ENCODE data around the gene PRAMEF17. TPM values are rescaled to one million over a fixed set of nuclear protein-coding genes. Genes with fewer than 3 reads are reported as not detected.
"Not testable (repeated sequence)": the region's sequence is repeated elsewhere in the genome, so short reads cannot be mapped to it uniquely, and the experiment has no call there.

Gene PRAMEF17
- not detected for total RNA-seq

- not testable (repeated sequence) for H3K9me3 ChIP-seq (ENCODE audit: low read depth, low read length); H3K4me1 ChIP-seq (ENCODE audit: insufficient read depth, low read length); H3K4me3 ChIP-seq (ENCODE audit: low read length); H3K27me3 ChIP-seq (ENCODE audit: insufficient read depth, low read length)
These were observed at the start of gene PRAMEF17 for GRCh38 chr1:13389332-13389731. Gene PRAMEF17, plus strand, starts transcription at chr1:13389632. Its CDS starts 26 bp downstream, at chr1:13389658.

GRCh38 chr1:13342496-13342895, 46.9 kb upstream of the PRAMEF17 start:
- H3K4me1 ChIP-seq (ENCODE audit: insufficient read depth, low read length); H3K4me3 ChIP-seq (ENCODE audit: low read length); H3K27me3 ChIP-seq (ENCODE audit: insufficient read depth, low read length); H3K9me3 ChIP-seq (ENCODE audit: low read depth, low read length): not testable (repeated sequence)

GRCh38 chr1:13347034-13347433, 42.4 kb upstream of the PRAMEF17 start, which contains the start of gene PRAMEF14:
Gene PRAMEF14, minus strand, starts transcription at chr1:13347134. Its CDS starts 1,820 bp downstream, at chr1:13345314.
- not testable (repeated sequence) for H3K9me3 ChIP-seq (ENCODE audit: low read depth, low read length); H3K4me1 ChIP-seq (ENCODE audit: insufficient read depth, low read length); H3K4me3 ChIP-seq (ENCODE audit: low read length); H3K27me3 ChIP-seq (ENCODE audit: insufficient read depth, low read length)

- not testable (repeated sequence) for H3K9me3 ChIP-seq (ENCODE audit: low read depth, low read length); H3K27me3 ChIP-seq (ENCODE audit: insufficient read depth, low read length); H3K4me3 ChIP-seq (ENCODE audit: low read length); H3K4me1 ChIP-seq (ENCODE audit: insufficient read depth, low read length)
These were observed 36.0 kb upstream of the PRAMEF17 start for GRCh38 chr1:13353476-13353875.

GRCh38 chr1:13354475-13354874, 35.0 kb upstream of the PRAMEF17 start:
- not testable (repeated sequence) for H3K4me1 ChIP-seq (ENCODE audit: insufficient read depth, low read length); H3K4me3 ChIP-seq (ENCODE audit: low read length); H3K9me3 ChIP-seq (ENCODE audit: low read depth, low read length); H3K27me3 ChIP-seq (ENCODE audit: insufficient read depth, low read length)

- H3K9me3 ChIP-seq (ENCODE audit: low read depth, low read length); H3K27me3 ChIP-seq (ENCODE audit: insufficient read depth, low read length); H3K4me3 ChIP-seq (ENCODE audit: low read length); H3K4me1 ChIP-seq (ENCODE audit: insufficient read depth, low read length): not testable (repeated sequence)
These were observed 32.7 kb upstream of the PRAMEF17 start for GRCh38 chr1:13356774-13357173.

- H3K27me3 ChIP-seq (ENCODE audit: insufficient read depth, low read length), result not testable (repeated sequence)
These were observed 27.1 kb upstream of the PRAMEF17 start for GRCh38 chr1:13362364-13362763.

GRCh38 chr1:13364928-13365327, 24.5 kb upstream of the PRAMEF17 start:
- H3K4me1 ChIP-seq (ENCODE audit: insufficient read depth, low read length); H3K4me3 ChIP-seq (ENCODE audit: low read length); H3K9me3 ChIP-seq (ENCODE audit: low read depth, low read length); H3K27me3 ChIP-seq (ENCODE audit: insufficient read depth, low read length): not testable (repeated sequence)

More at GRCh38 chr1:13362364-13362763, 27.1 kb upstream of the PRAMEF17 start:
- not testable (repeated sequence) for H3K9me3 ChIP-seq (ENCODE audit: low read depth, low read length); H3K4me1 ChIP-seq (ENCODE audit: insufficient read depth, low read length); H3K4me3 ChIP-seq (ENCODE audit: low read length)

- not testable (repeated sequence) for H3K4me1 ChIP-seq (ENCODE audit: insufficient read depth, low read length); H3K9me3 ChIP-seq (ENCODE audit: low read depth, low read length); H3K4me3 ChIP-seq (ENCODE audit: low read length); H3K27me3 ChIP-seq (ENCODE audit: insufficient read depth, low read length)
These were observed 22.9 kb upstream of the PRAMEF17 start for GRCh38 chr1:13366536-13366935.

GRCh38 chr1:13368544-13368943, 20.9 kb upstream of the PRAMEF17 start:
- H3K4me1 ChIP-seq (ENCODE audit: insufficient read depth, low read length); H3K9me3 ChIP-seq (ENCODE audit: low read depth, low read length); H3K27me3 ChIP-seq (ENCODE audit: insufficient read depth, low read length); H3K4me3 ChIP-seq (ENCODE audit: low read length): not testable (repeated sequence)

- H3K27me3 ChIP-seq (ENCODE audit: insufficient read depth, low read length); H3K4me1 ChIP-seq (ENCODE audit: insufficient read depth, low read length); H3K9me3 ChIP-seq (ENCODE audit: low read depth, low read length); H3K4me3 ChIP-seq (ENCODE audit: low read length): not testable (repeated sequence)
These were observed 10.4 kb upstream of the PRAMEF17 start for GRCh38 chr1:13378983-13379382.

- H3K4me3 ChIP-seq (ENCODE audit: low read length); H3K27me3 ChIP-seq (ENCODE audit: insufficient read depth, low read length); H3K4me1 ChIP-seq (ENCODE audit: insufficient read depth, low read length); H3K9me3 ChIP-seq (ENCODE audit: low read depth, low read length): not testable (repeated sequence)
These were observed 9.1 kb upstream of the PRAMEF17 start for GRCh38 chr1:13380380-13380779.

- H3K4me1 ChIP-seq (ENCODE audit: insufficient read depth, low read length); H3K4me3 ChIP-seq (ENCODE audit: low read length); H3K9me3 ChIP-seq (ENCODE audit: low read depth, low read length); H3K27me3 ChIP-seq (ENCODE audit: insufficient read depth, low read length): not testable (repeated sequence)
These were observed 3.6 kb downstream of the PRAMEF17 start for GRCh38 chr1:13393004-13393403.

- not testable (repeated sequence) for H3K4me1 ChIP-seq (ENCODE audit: insufficient read depth, low read length); H3K27me3 ChIP-seq (ENCODE audit: insufficient read depth, low read length); H3K9me3 ChIP-seq (ENCODE audit: low read depth, low read length); H3K4me3 ChIP-seq (ENCODE audit: low read length)
These were observed 5.3 kb downstream of the PRAMEF17 start for GRCh38 chr1:13394761-13395160.

GRCh38 chr1:13395311-13395710, 5.9 kb downstream of the PRAMEF17 start:
- H3K4me3 ChIP-seq (ENCODE audit: low read length); H3K9me3 ChIP-seq (ENCODE audit: low read depth, low read length); H3K27me3 ChIP-seq (ENCODE audit: insufficient read depth, low read length); H3K4me1 ChIP-seq (ENCODE audit: insufficient read depth, low read length): not testable (repeated sequence)

GRCh38 chr1:13407811-13408210, 18.4 kb downstream of the PRAMEF17 start:
- Histone ChIP-seq H3K4me1 (ENCODE audit: insufficient read depth, low read length) (no peaks in the 10 kb centered on the region), H3K4me3 (ENCODE audit: low read length) (no peak overlapping the region), H3K9me3 (ENCODE audit: low read depth, low read length) (no peaks in the 10 kb centered on the region), H3K27me3 (ENCODE audit: insufficient read depth, low read length) (no peaks in the 10 kb centered on the region)

GRCh38 chr1:13410150-13410549, 20.7 kb downstream of the PRAMEF17 start, which contains the start of gene PRAMEF20:
Gene PRAMEF20, plus strand, starts transcription at chr1:13410450. Its CDS starts 5,905 bp downstream, at chr1:13416355.
- not testable (repeated sequence) for H3K4me1 ChIP-seq (ENCODE audit: insufficient read depth, low read length); H3K27me3 ChIP-seq (ENCODE audit: insufficient read depth, low read length); H3K9me3 ChIP-seq (ENCODE audit: low read depth, low read length); H3K4me3 ChIP-seq (ENCODE audit: low read length)
